ENCODE data around the gene IRF4.

Gene IRF4

GRCh38 chr6:363291-363690, 28.3 kb upstream of the IRF4 start:
- H3K4me3 ChIP-seq (ENCODE audit: low read depth, low read length): no peak overlapping the region
- no peak for TF ChIP-seq CTCF (IDR thresholded peaks at IDR 0.05; ENCODE audit: low read depth, low read length)

- H3K4me3 ChIP-seq (ENCODE audit: low read depth, low read length): no peak overlapping the region
Observed at GRCh38 chr6:363909-364308, 27.6 kb upstream of the IRF4 start.

GRCh38 chr6:364609-365540, 26.7 kb upstream of the IRF4 start:
- no peak overlapping the region for H3K4me3 ChIP-seq (ENCODE audit: low read depth, low read length)
- TF ChIP-seq CTCF (IDR thresholded peaks at IDR 0.05; ENCODE audit: low read depth, low read length): no peak

More at GRCh38 chr6:363909-364308, 27.6 kb upstream of the IRF4 start:
- TF ChIP-seq CTCF (IDR thresholded peaks at IDR 0.05; ENCODE audit: low read depth, low read length): no peak

GRCh38 chr6:365835-366234, 25.7 kb upstream of the IRF4 start:
- no peak for TF ChIP-seq CTCF (IDR thresholded peaks at IDR 0.05; ENCODE audit: low read depth, low read length)
- H3K4me3 ChIP-seq (ENCODE audit: low read depth, low read length): no peak overlapping the region

- no peak for TF ChIP-seq CTCF (IDR thresholded peaks at IDR 0.05; ENCODE audit: low read depth, low read length)
- no peak overlapping the region for H3K4me3 ChIP-seq (ENCODE audit: low read depth, low read length)
Observed at GRCh38 chr6:366389-367297, 24.9 kb upstream of the IRF4 start.

GRCh38 chr6:367298-367794, 24.2 kb upstream of the IRF4 start:
- TF ChIP-seq CTCF (IDR thresholded peaks at IDR 0.05; ENCODE audit: low read depth, low read length): no peak

More at GRCh38 chr6:367298-367794, 24.2 kb upstream of the IRF4 start:
- no peak overlapping the region for H3K4me3 ChIP-seq (ENCODE audit: low read depth, low read length)
